PFSK-1 (cell line): Measurements from ENCODE around the gene BRMS1L.

Experiments
- POLR2AphosphoS5 ChIP-seq: IDR thresholded peaks from 2 replicates; pipeline ENCODE4 v1.6.1; 2012; ENCODE audit warnings: low read depth, mild to moderate bottlenecking, control low read depth, low read length, moderate library complexity
- SIN3A ChIP-seq: IDR thresholded peaks from 2 replicates; pipeline ENCODE4 v1.6.1; 2012; ENCODE audit warnings: mild to moderate bottlenecking, low read length, moderate library complexity, borderline replicate concordance; ENCODE audit not compliant: insufficient read depth

DNA sequence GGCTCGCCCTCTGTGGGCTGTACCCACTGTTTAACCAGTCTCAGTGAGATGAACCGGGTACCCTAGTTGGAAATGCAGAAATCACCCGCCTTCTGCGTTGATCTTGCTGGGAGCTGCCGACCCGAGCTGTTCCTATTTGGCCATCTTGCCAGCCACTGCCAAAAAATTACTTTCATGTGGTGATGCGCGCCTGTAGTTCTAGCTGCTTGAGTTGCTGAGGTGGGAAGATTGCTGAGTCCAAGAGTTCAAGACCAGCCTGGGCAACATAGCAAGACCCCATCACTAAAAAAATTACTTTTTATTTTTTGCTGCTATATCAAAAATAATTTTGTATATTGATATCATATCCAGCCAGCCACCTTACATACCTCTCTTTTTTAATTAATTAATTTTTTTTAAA, 18.4 kb downstream of the BRMS1L start:
- TF ChIP-seq POLR2AphosphoS5: no peak
- TF ChIP-seq SIN3A: no peak
